Mesenchymal stem cell (in vitro differentiated cells and primary cell): ENCODE measurements around the gene CERS1.

Experiments
- DNase-seq: peaks from one replicate; pipeline ENCODE4 v3.0.0-alpha.2; 2013
- H2AFZ ChIP-seq: one replicate; pipeline ENCODE4 v1.6.1; 2013; ENCODE audit warnings: low read depth, mild to moderate bottlenecking, control low read depth, inconsistent platforms, low read length, moderate library complexity
- H2AK5ac ChIP-seq: 2 replicates; pipeline ENCODE4 v1.6.1; 2013; ENCODE audit warnings: low read length, moderate library complexity, mild to moderate bottlenecking, inconsistent platforms; ENCODE audit not compliant: severe bottlenecking
- H2BK120ac ChIP-seq: one replicate; pipeline ENCODE4 v1.6.1; 2013; ENCODE audit warnings: low read depth, mild to moderate bottlenecking, inconsistent platforms, low read length, moderate library complexity
- H2BK12ac ChIP-seq, 2 experiments: one replicate each; pipeline ENCODE4 v1.6.1; 2013; ENCODE audit warnings: inconsistent platforms in 2 of 2, low read length in 2 of 2, mild to moderate bottlenecking in 2 of 2, moderate library complexity in 2 of 2, control low read depth in 1 of 2
- H2BK15ac ChIP-seq: one replicate; pipeline ENCODE4 v1.6.1; 2013; ENCODE audit warnings: mild to moderate bottlenecking, low read depth, inconsistent platforms; ENCODE audit not compliant: poor library complexity, severe bottlenecking
- H2BK5ac ChIP-seq: 2 replicates; pipeline ENCODE4 v1.6.1; 2013; ENCODE audit warnings: low read depth, mild to moderate bottlenecking, low read length, control low read depth, inconsistent platforms; ENCODE audit not compliant: poor library complexity, severe bottlenecking
- H3K14ac ChIP-seq, 2 experiments: one replicate each; pipeline ENCODE4 v1.6.1; 2013; ENCODE audit warnings: inconsistent platforms in 2 of 2, low read length in 2 of 2, control low read depth in 1 of 2, mild to moderate bottlenecking in 1 of 2, moderate library complexity in 1 of 2
- H3K18ac ChIP-seq, 2 experiments: one replicate each; pipeline ENCODE4 v1.6.1; 2013; ENCODE audit warnings: inconsistent platforms in 2 of 2, low read length in 2 of 2, control low read depth in 1 of 2, low read depth in 1 of 2, mild to moderate bottlenecking in 1 of 2
- H3K23ac ChIP-seq, 2 experiments: one replicate each; pipeline ENCODE4 v1.6.1; 2013; ENCODE audit warnings: inconsistent platforms in 2 of 2, low read length in 2 of 2, mild to moderate bottlenecking in 2 of 2, moderate library complexity in 2 of 2, control low read depth in 1 of 2
- H3K27ac ChIP-seq: 2 replicates; pipeline ENCODE4 v1.5.1; 2013; ENCODE audit warnings: mild to moderate bottlenecking, moderate library complexity, low read length, control low read depth, inconsistent platforms; ENCODE audit not compliant: poor library complexity, severe bottlenecking
- H3K27me3 ChIP-seq, 2 experiments: 2 replicates each; pipeline versions ENCODE4 v1.6.1 to v1.7.0; 2013; ENCODE audit warnings: low read length in 2 of 2, mild to moderate bottlenecking in 2 of 2, moderate library complexity in 2 of 2, control low read depth in 1 of 2, inconsistent platforms in 1 of 2; ENCODE audit not compliant: control insufficient read depth in 1 of 2, insufficient read depth in 1 of 2
- H3K36me3 ChIP-seq, 2 experiments: 2 replicates each; pipeline versions ENCODE4 v1.6.1 to v1.7.0; 2013; ENCODE audit warnings: low read length in 2 of 2, control low read depth in 1 of 2, inconsistent platforms in 1 of 2, low read depth in 1 of 2, mild to moderate bottlenecking in 1 of 2; ENCODE audit not compliant: insufficient read depth in 2 of 2, control insufficient read depth in 1 of 2
- H3K4ac ChIP-seq, 2 experiments: one replicate each; pipeline ENCODE4 v1.6.1; 2013; ENCODE audit warnings: inconsistent platforms in 2 of 2, low read length in 2 of 2, mild to moderate bottlenecking in 2 of 2, moderate library complexity in 2 of 2, control low read depth in 1 of 2, low read depth in 1 of 2
- H3K4me1 ChIP-seq: 2 replicates; pipeline ENCODE4 v1.6.1; 2013; ENCODE audit warnings: low read depth, low read length, control low read depth; ENCODE audit not compliant: control insufficient read depth, insufficient read depth
- H3K4me2 ChIP-seq: 2 replicates; pipeline ENCODE4 v1.6.1; 2013; ENCODE audit warnings: low read length, mild to moderate bottlenecking, inconsistent platforms; ENCODE audit not compliant: poor library complexity, severe bottlenecking
- H3K4me3 ChIP-seq, 2 experiments: 2 replicates each; pipeline versions ENCODE4 v1.5.1 to v1.7.0; 2013; ENCODE audit warnings: low read length in 2 of 2, mild to moderate bottlenecking in 2 of 2, control low read depth in 1 of 2, low read depth in 1 of 2; ENCODE audit not compliant: insufficient read depth in 1 of 2
- H3K79me1 ChIP-seq: replicated peaks from 2 replicates; pipeline ENCODE4 v1.6.1; 2013; ENCODE audit warnings: mild to moderate bottlenecking, control low read depth, low read length, inconsistent platforms; ENCODE audit not compliant: poor library complexity, severe bottlenecking
- H3K9ac ChIP-seq: 2 replicates; pipeline ENCODE4 v1.7.0; 2013; ENCODE audit warnings: mild to moderate bottlenecking, low read length, moderate library complexity
- H3K9me3 ChIP-seq: 2 replicates; pipeline ENCODE4 v1.7.0; 2013; ENCODE audit warnings: mild to moderate bottlenecking, low read length; ENCODE audit not compliant: control insufficient read depth
- H4K8ac ChIP-seq: one replicate; pipeline ENCODE4 v1.6.1; 2013; ENCODE audit warnings: inconsistent platforms, mild to moderate bottlenecking, low read length, moderate library complexity
- H4K91ac ChIP-seq: one replicate; pipeline ENCODE4 v1.6.1; 2013; ENCODE audit warnings: mild to moderate bottlenecking, low read length, inconsistent platforms
- WGBS: methylation state at CpG from one replicate; pipeline ENCODE4 v1.1.7; 2013; ENCODE audit warnings: mixed read lengths; 5-methylcytosine and 5-hydroxymethylcytosine counted together

The CERS1 gene

GRCh38 chr19:18848878-18849661 lies 46.9 kb downstream of the CERS1 start:
- peak overlapping the region; percentile 87 for H3K9ac ChIP-seq
- peak overlapping the region in 1 of 2 experiments; percentile 18 for H3K14ac ChIP-seq
- H3K79me1 ChIP-seq: peaks cover 52% of the 10 kb centered on the region
- H2AK5ac ChIP-seq: peak overlapping the region; percentile 26
- H2BK120ac ChIP-seq: no peak overlapping the region
- 80% methylated on average over 23 of the region's 23 CpGs for WGBS
- H3K27me3 ChIP-seq: no peaks in the 10 kb centered on the region
- peak overlapping the region in 1 of 2 experiments; percentile 69 for H3K4me3 ChIP-seq
- no peak overlapping the region for H3K27ac ChIP-seq
- no peak overlapping the region for H3K4me2 ChIP-seq
- peak overlapping the region in 1 of 2 experiments; percentile 20 for H3K4ac ChIP-seq
- H2BK15ac ChIP-seq: no peak overlapping the region
- peak overlapping the region in 1 of 2 experiments; percentile 11 for H3K18ac ChIP-seq
- H2BK5ac ChIP-seq: no peak overlapping the region
- peak overlapping the region; percentile 12 for H4K8ac ChIP-seq
- H4K91ac ChIP-seq: no peak overlapping the region
- DNase-seq: no peak
- peak overlapping the region in 1 of 2 experiments; percentile 15 for H2BK12ac ChIP-seq
- no peaks in the 10 kb centered on the region for H3K9me3 ChIP-seq
- peaks cover 41 to 70% of the 10 kb centered on the region in 2 experiments for H3K36me3 ChIP-seq
- H2AFZ ChIP-seq: no peak overlapping the region
- H3K4me1 ChIP-seq: peaks cover 25% of the 10 kb centered on the region
- H3K23ac ChIP-seq: peak overlapping the region in 1 of 2 experiments; percentile 35

- DNase-seq: no peak
- Histone ChIP-seq H2AK5ac (no peak overlapping the region), H3K18ac (no peak overlapping the region), H3K9me3 (no peaks in the 10 kb centered on the region), H3K27ac (no peak overlapping the region), H2BK5ac (no peak overlapping the region), H2BK120ac (no peak overlapping the region), H3K36me3 (peaks cover 28 to 59% of the 10 kb centered on the region in 2 experiments), H4K8ac (no peak overlapping the region), H3K79me1 (peaks cover 46% of the 10 kb centered on the region), H3K4me2 (no peak overlapping the region), H3K4me1 (peaks cover 36% of the 10 kb centered on the region), H2AFZ (no peak overlapping the region), H4K91ac (no peak overlapping the region), H3K4ac (no peak overlapping the region), H2BK15ac (no peak overlapping the region), H3K23ac (no peak overlapping the region), H3K14ac (no peak overlapping the region), H3K4me3 (peak overlapping the region in 1 of 2 experiments; percentile 69), H3K27me3 (no peaks in the 10 kb centered on the region), H2BK12ac (no peak overlapping the region), H3K9ac (peak overlapping the region; percentile 87)
- WGBS: 93% methylated on average over 24 of the region's 24 CpGs
Measured at GRCh38 chr19:18847549-18848463, 48.2 kb downstream of the CERS1 start.

GRCh38 chr19:18846862-18847548 lies 49.0 kb downstream of the CERS1 start:
- Histone ChIP-seq H3K79me1 (peaks cover 40% of the 10 kb centered on the region), H3K18ac (no peak overlapping the region), H3K4me3 (peak overlapping the region in 1 of 2 experiments; percentile 54), H2AK5ac (no peak overlapping the region), H2BK15ac (no peak overlapping the region), H2BK120ac (no peak overlapping the region), H3K23ac (peak overlapping the region in 1 of 2 experiments; percentile 10), H2BK12ac (peak overlapping the region in 1 of 2 experiments; percentile 37), H3K9ac (peak overlapping the region; percentile 87), H3K14ac (no peak overlapping the region), H4K8ac (peak overlapping the region; percentile 25), H3K4me1 (peaks cover 39% of the 10 kb centered on the region), H2AFZ (no peak overlapping the region), H3K9me3 (no peaks in the 10 kb centered on the region), H2BK5ac (no peak overlapping the region), H3K36me3 (peaks cover 22 to 51% of the 10 kb centered on the region in 2 experiments), H3K4me2 (no peak overlapping the region), H4K91ac (no peak overlapping the region), H3K27ac (no peak overlapping the region), H3K27me3 (no peaks in the 10 kb centered on the region), H3K4ac (no peak overlapping the region)
- WGBS: 63% methylated on average over 13 of the region's 19 CpGs
- DNase-seq: peak; percentile 78
